LNCAP (cell line): ENCODE data around the gene RABGAP1L.

ENCODE experiments used
- TF ChIP-seq, protein P1 (sequence below): fragments of 450-650 bp; IDR thresholded peaks from 2 replicates; pipeline ENCODE4 v1.5.1; 2017; ENCODE audit warnings: mild to moderate bottlenecking

The RABGAP1L gene

GRCh38 chr1:174169342-174169741 is 10.0 kb downstream of the RABGAP1L start:
- TF ChIP-seq, protein P1, sequence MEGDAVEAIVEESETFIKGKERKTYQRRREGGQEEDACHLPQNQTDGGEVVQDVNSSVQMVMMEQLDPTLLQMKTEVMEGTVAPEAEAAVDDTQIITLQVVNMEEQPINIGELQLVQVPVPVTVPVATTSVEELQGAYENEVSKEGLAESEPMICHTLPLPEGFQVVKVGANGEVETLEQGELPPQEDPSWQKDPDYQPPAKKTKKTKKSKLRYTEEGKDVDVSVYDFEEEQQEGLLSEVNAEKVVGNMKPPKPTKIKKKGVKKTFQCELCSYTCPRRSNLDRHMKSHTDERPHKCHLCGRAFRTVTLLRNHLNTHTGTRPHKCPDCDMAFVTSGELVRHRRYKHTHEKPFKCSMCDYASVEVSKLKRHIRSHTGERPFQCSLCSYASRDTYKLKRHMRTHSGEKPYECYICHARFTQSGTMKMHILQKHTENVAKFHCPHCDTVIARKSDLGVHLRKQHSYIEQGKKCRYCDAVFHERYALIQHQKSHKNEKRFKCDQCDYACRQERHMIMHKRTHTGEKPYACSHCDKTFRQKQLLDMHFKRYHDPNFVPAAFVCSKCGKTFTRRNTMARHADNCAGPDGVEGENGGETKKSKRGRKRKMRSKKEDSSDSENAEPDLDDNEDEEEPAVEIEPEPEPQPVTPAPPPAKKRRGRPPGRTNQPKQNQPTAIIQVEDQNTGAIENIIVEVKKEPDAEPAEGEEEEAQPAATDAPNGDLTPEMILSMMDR, result no peak

DNA sequence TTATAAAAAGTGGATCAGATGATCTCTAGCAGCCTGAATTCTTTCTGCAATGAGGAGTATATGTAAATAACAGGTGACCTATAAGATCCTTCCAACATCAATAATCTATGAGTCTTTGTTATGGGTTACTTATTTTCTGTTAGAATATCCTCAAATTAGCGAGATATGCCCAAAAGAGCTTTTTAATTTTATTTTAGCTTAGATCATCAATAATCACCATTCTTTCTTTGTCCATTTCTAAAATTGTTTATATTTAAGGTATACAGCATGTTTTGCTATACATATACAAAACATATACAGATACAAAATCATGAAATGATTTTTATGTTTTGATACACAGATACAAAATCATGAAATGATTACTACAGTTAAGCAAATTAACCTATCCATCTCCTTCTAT is 11.8 kb downstream of the RABGAP1L start:
- TF ChIP-seq, protein P1, result no peak

GRCh38 chr1:174174461-174175329 is 15.4 kb downstream of the RABGAP1L start:
- TF ChIP-seq, protein P1, result no peak

GRCh38 chr1:174189428-174190062 is 30.2 kb downstream of the RABGAP1L start:
- TF ChIP-seq, protein P1, result no peak

- TF ChIP-seq, protein P1, result no peak
Observed at GRCh38 chr1:174190691-174191199, 31.4 kb downstream of the RABGAP1L start.

DNA sequence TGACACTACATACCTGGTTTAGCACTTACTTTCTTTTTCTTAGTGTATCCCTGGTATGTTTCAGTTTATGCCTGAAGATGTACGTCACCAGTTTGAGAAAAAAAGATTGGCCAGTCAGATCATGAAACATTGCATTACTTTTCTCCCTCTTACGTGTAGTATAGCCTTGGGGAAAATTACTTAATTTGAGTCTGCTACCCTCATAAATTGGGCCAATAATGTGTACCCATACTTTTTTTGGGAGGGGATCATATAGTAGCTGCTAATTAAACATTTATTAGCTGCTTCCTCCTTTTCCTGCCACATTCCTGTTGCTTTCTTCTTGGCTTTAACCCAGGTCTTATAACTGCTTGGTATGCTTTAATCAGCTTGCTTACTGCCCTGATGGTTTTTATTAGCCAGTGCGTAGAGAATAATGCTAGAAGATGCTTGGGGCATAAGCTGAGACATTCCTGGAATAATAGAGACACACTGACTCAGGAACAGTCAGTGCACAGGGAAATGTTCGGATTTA is 32.1 kb downstream of the RABGAP1L start:
- TF ChIP-seq, protein P1, result no peak

DNA sequence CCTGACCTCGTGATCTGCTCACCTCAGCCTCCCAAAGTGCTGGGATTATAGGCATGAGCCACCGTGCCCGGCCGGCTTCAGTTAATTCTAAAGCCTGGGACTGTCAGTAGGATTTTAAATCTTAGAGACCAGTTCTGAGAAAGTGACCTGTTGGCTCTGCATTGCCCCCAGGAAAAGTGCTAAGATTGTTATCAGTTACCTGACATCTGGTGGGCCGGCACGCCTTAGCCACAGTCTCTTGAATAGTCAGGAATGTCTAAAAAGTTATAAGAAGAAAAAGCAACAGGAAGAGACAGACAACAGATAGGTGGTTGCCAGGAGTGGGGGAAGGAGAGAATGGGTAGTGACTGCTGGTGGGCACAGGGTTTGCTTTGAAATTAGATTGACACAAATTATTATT is 35.1 kb downstream of the RABGAP1L start:
- TF ChIP-seq, protein P1, result no peak
